Fibroblast of lung (primary cell): ENCODE measurements around the gene NRXN2. TPM values are rescaled to one million over a fixed set of nuclear protein-coding genes. Genes with fewer than 3 reads are reported as not detected.

ENCODE experiments used
- DNase-seq, 2 donors: peaks; one replicate each; pipeline versions ENCODE4 v3.0.0 to v3.0.0-alpha.2; 2010; ENCODE audit warnings: low read depth in 2 of 2
- H2AFZ ChIP-seq: 2 replicates; pipeline ENCODE4 v1.5.1; 2012; ENCODE audit warnings: low read length, control low read depth, inconsistent platforms
- H3K27ac ChIP-seq: 2 replicates; pipeline ENCODE4 v1.5.1; 2011; ENCODE audit warnings: low read length, control low read depth; ENCODE audit not compliant: insufficient read depth
- H3K27me3 ChIP-seq: 2 replicates; pipeline ENCODE4 v1.5.1; 2011; ENCODE audit warnings: mild to moderate bottlenecking, low read length; ENCODE audit not compliant: control insufficient read depth, insufficient read depth
- H3K36me3 ChIP-seq: 2 replicates; pipeline ENCODE4 v1.5.1; 2011; ENCODE audit warnings: low read length; ENCODE audit not compliant: control insufficient read depth, insufficient read depth
- H3K4me1 ChIP-seq: 2 replicates; pipeline ENCODE4 v1.5.1; 2011; ENCODE audit warnings: low read length; ENCODE audit not compliant: control insufficient read depth, insufficient read depth; ENCODE audit errors: extremely low read depth
- H3K4me2 ChIP-seq: 2 replicates; pipeline ENCODE4 v1.5.1; 2011; ENCODE audit warnings: low read length, control low read depth; ENCODE audit not compliant: insufficient read depth; ENCODE audit errors: extremely low read depth
- H3K4me3 ChIP-seq, 4 experiments: fragments of 200-600 bp in 1 of 4; sonication (generic) in 1 of 4; replicated peaks in 1 of 4; 2 replicates each; pipeline ENCODE4 v1.5.1; 2011 to 2016; ENCODE audit warnings: low read length in 4 of 4, low read depth in 3 of 4, mild to moderate bottlenecking in 3 of 4, control low read depth in 2 of 4, inconsistent platforms in 1 of 4, mixed read lengths in 1 of 4; ENCODE audit not compliant: insufficient read depth in 1 of 4; ENCODE audit errors: control extremely low read depth in 1 of 4
- H3K79me2 ChIP-seq: 2 replicates; pipeline ENCODE4 v1.5.1; 2012; ENCODE audit warnings: mild to moderate bottlenecking, low read length, inconsistent platforms; ENCODE audit not compliant: control insufficient read depth, insufficient read depth
- H3K9ac ChIP-seq: 2 replicates; pipeline ENCODE4 v1.5.1; 2011; ENCODE audit warnings: mild to moderate bottlenecking, low read length, control low read depth; ENCODE audit not compliant: insufficient read depth
- H3K9me3 ChIP-seq: 2 replicates; pipeline ENCODE4 v1.5.1; 2012; ENCODE audit warnings: low read depth, low read length; ENCODE audit not compliant: control insufficient read depth, insufficient read depth
- H4K20me1 ChIP-seq: 2 replicates; pipeline ENCODE4 v1.5.1; 2011; ENCODE audit warnings: low read length; ENCODE audit not compliant: control insufficient read depth, insufficient read depth; ENCODE audit errors: extremely low read depth
- EZH2 ChIP-seq: IDR thresholded peaks from 2 replicates; pipeline ENCODE4 v1.5.1; 2012; ENCODE audit warnings: low read length, control low read depth, mild to moderate bottlenecking; ENCODE audit errors: missing control alignments
- polyA plus RNA-seq, 2 donors: library from polyadenylated mRNA; depleted of rRNA in 1 of 2; stranded (reverse) in 1 of 2; unstranded in 1 of 2; fragments of >200 nt; gene quantifications; 2 replicates each; pipeline ENCODE4 v1.2.1, GENCODE V29; 2011 to 2012; ENCODE audit warnings: missing spikeins in 1 of 2
- total RNA-seq: library from RNA; depleted of rRNA; stranded (reverse); fragments of >200 nt; gene quantifications from 2 replicates; pipeline ENCODE4 v1.2.1, GENCODE V29; 2014
- TF ChIP-seq, protein P1 (sequence below), 2 donors: IDR thresholded peaks in 1 of 2; conservative IDR thresholded peaks in 1 of 2; 1 replicate in 1 of 2; 2 replicates in 1 of 2; pipeline ENCODE4 v1.5.1; 2011 to 2012; ENCODE audit warnings: low read length in 2 of 2, control low read depth in 1 of 2, inconsistent platforms in 1 of 2, low read depth in 1 of 2, mild to moderate bottlenecking in 1 of 2

The NRXN2 gene
- total and polyA plus RNA-seq, 2 donors (not counting 1 experiment from before 2014, with no cell fraction given), result under 0.01 to 0.75 TPM

DNA sequence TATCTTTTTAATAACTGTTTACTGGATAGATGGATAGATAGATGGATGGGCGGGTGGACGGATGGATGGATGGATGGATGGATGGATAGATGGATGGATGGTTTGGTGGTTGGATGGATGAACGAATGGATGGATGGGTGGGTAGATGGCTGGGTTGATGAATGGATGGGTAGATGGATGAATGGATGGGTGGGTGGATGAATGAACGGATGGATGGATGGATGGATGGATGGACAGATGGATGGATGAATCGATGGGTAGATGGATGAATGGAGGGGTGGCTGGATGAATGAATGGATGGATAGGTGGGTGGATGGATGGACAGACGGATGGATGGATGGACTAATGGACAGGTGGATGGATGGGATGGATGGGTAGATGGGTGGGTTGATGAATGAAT is 145.8 kb downstream of the NRXN2 start:
- no peak overlapping the region for H3K4me3 ChIP-seq
- H2AFZ ChIP-seq, result no peak overlapping the region
- no peak overlapping the region for H3K27ac ChIP-seq
- H3K79me2 ChIP-seq, result no peaks in the 10 kb centered on the region
- no peak overlapping the region for H3K9ac ChIP-seq
- no peak for DNase-seq
- peaks cover 4% of the 10 kb centered on the region for H3K27me3 ChIP-seq
- TF ChIP-seq, protein P1, sequence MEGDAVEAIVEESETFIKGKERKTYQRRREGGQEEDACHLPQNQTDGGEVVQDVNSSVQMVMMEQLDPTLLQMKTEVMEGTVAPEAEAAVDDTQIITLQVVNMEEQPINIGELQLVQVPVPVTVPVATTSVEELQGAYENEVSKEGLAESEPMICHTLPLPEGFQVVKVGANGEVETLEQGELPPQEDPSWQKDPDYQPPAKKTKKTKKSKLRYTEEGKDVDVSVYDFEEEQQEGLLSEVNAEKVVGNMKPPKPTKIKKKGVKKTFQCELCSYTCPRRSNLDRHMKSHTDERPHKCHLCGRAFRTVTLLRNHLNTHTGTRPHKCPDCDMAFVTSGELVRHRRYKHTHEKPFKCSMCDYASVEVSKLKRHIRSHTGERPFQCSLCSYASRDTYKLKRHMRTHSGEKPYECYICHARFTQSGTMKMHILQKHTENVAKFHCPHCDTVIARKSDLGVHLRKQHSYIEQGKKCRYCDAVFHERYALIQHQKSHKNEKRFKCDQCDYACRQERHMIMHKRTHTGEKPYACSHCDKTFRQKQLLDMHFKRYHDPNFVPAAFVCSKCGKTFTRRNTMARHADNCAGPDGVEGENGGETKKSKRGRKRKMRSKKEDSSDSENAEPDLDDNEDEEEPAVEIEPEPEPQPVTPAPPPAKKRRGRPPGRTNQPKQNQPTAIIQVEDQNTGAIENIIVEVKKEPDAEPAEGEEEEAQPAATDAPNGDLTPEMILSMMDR (conservative IDR thresholded peaks at IDR 0.05 in 1 of 2, IDR thresholded peaks at IDR 0.05 in 1 of 2; ENCODE audit: low read depth in 1 of 2, low read length in 2 of 2), result no peak
- TF ChIP-seq EZH2, result no peak
- no peaks in the 10 kb centered on the region for H3K4me1 ChIP-seq
- no peaks in the 10 kb centered on the region for H4K20me1 ChIP-seq
- H3K4me2 ChIP-seq, result no peak overlapping the region
- no peaks in the 10 kb centered on the region for H3K36me3 ChIP-seq
- H3K9me3 ChIP-seq, result no peaks in the 10 kb centered on the region

GRCh38 chr11:64572143-64572542 is 150.9 kb downstream of the NRXN2 start:
- no peak overlapping the region for H3K9ac ChIP-seq
- H3K79me2 ChIP-seq, result no peaks in the 10 kb centered on the region
- no peak for TF ChIP-seq EZH2
- TF ChIP-seq, protein P1 (conservative IDR thresholded peaks at IDR 0.05 in 1 of 2, IDR thresholded peaks at IDR 0.05 in 1 of 2; ENCODE audit: low read depth in 1 of 2, low read length in 2 of 2), result no peak
- H3K4me2 ChIP-seq, result no peak overlapping the region
- H4K20me1 ChIP-seq, result no peaks in the 10 kb centered on the region
- no peak for DNase-seq
- H3K27me3 ChIP-seq, result peaks cover 4% of the 10 kb centered on the region
- no peak overlapping the region for H2AFZ ChIP-seq
- no peaks in the 10 kb centered on the region for H3K36me3 ChIP-seq
- no peaks in the 10 kb centered on the region for H3K9me3 ChIP-seq
- H3K4me1 ChIP-seq, result no peaks in the 10 kb centered on the region
- H3K4me3 ChIP-seq, result no peak overlapping the region
- H3K27ac ChIP-seq, result no peak overlapping the region

- no peaks in the 10 kb centered on the region for H4K20me1 ChIP-seq
- H2AFZ ChIP-seq, result no peak overlapping the region
- H3K4me1 ChIP-seq, result no peaks in the 10 kb centered on the region
- H3K4me3 ChIP-seq, result no peak overlapping the region
- H3K79me2 ChIP-seq, result no peaks in the 10 kb centered on the region
- peaks cover 4% of the 10 kb centered on the region for H3K27me3 ChIP-seq
- no peak for TF ChIP-seq EZH2
- TF ChIP-seq, protein P1 (conservative IDR thresholded peaks at IDR 0.05 in 1 of 2, IDR thresholded peaks at IDR 0.05 in 1 of 2; ENCODE audit: low read depth in 1 of 2, low read length in 2 of 2), result no peak
- no peak for DNase-seq
- H3K27ac ChIP-seq, result no peak overlapping the region
- H3K9me3 ChIP-seq, result no peaks in the 10 kb centered on the region
- no peak overlapping the region for H3K9ac ChIP-seq
- H3K36me3 ChIP-seq, result no peaks in the 10 kb centered on the region
- no peak overlapping the region for H3K4me2 ChIP-seq
These were observed 151.4 kb downstream of the NRXN2 start for GRCh38 chr11:64571410-64572091.
